HCT116 (cell line): Measurements from ENCODE around the gene OR2H1. TPM values are rescaled to one million over a fixed set of nuclear protein-coding genes. Genes with fewer than 3 reads are reported as not detected.

Experiments used
- ATAC-seq: fragments of 200-7000 bp; cut with Tn5 transposase; 2 replicates; pipeline ENCODE4 v1.9.1; 2020; ENCODE audit warnings: mild to moderate bottlenecking, moderate library complexity
- BruUV-seq: library from RNA; stranded (reverse); fragments of 400-500 nt; replicated peaks from 2 replicates; lab custom pipeline; 2021; lab: Mats Ljungman, UMichigan
- CTCF ChIA-PET: fragments of 300-600 bp; sonication (Branson Sonifier 250); formaldehyde crosslinking; loops from one replicate; lab custom pipeline; 2021; ENCODE audit warnings: antibody characterized with exemption; lab: Charles Lee
- POLR2A ChIA-PET: fragments of 300-600, 350-600 bp; sonication (Branson Sonifier 250); formaldehyde crosslinking; loops from one replicate; lab custom pipeline; 2021; ENCODE audit warnings: antibody characterized with exemption; lab: Charles Lee
- RAD21 ChIA-PET, 2 experiments: fragments of 300-600 bp; sonication (Branson Sonifier 250); formaldehyde crosslinking; loops; one replicate each; lab custom pipeline; 2023; ENCODE audit warnings: low total read pairs in 2 of 2; ENCODE audit not compliant: uncharacterized antibody in 2 of 2, unreplicated experiment in 2 of 2, low non-redundant PET in 1 of 2; lab: Charles Lee
- DNase-seq: peaks from one replicate; pipeline ENCODE4 v3.0.0-alpha.2; 2010; ENCODE audit warnings: low read depth, low spot score
- H2AFZ ChIP-seq: fragments of 200-600 bp; shearing (Covaris generic), sonication (generic); 2 replicates; pipeline ENCODE4 v1.6.1; 2017; ENCODE audit warnings: low read depth, mixed run types, mixed read lengths, antibody characterized with exemption, low read length; ENCODE audit not compliant: poor library complexity, severe bottlenecking
- H3K27ac ChIP-seq: 2 replicates; pipeline ENCODE4 v1.5.1; 2012; ENCODE audit warnings: low read depth, low read length
- H3K27me3 ChIP-seq: fragments of 200-600 bp; sonication (generic); 2 replicates; pipeline ENCODE4 v1.6.1; 2016; ENCODE audit warnings: mixed run types, low read length, mixed read lengths; ENCODE audit not compliant: insufficient read depth
- H3K36me3 ChIP-seq, 2 experiments: fragments of 200-500 bp in 1 of 2; fragments of 200-600 bp in 1 of 2; sonication (Bioruptor generic) in 1 of 2; sonication (generic) in 1 of 2; 2 replicates each; pipeline versions ENCODE4 v1.5.1 to v1.6.1; 2014 to 2016; ENCODE audit warnings: low read length in 2 of 2, inconsistent platforms in 1 of 2, mixed read lengths in 1 of 2, mixed run types in 1 of 2; ENCODE audit not compliant: insufficient read depth in 2 of 2, control insufficient read depth in 1 of 2
- H3K4me1 ChIP-seq, 2 experiments: fragments of 200-600 bp in 1 of 2; sonication (generic) in 1 of 2; 2 replicates each; pipeline versions ENCODE4 v1.5.1 to v1.6.1; 2012 to 2017; ENCODE audit warnings: low read length in 2 of 2, inconsistent platforms in 1 of 2, mild to moderate bottlenecking in 1 of 2, mixed read lengths in 1 of 2, mixed run types in 1 of 2, moderate library complexity in 1 of 2; ENCODE audit not compliant: insufficient read depth in 2 of 2, control insufficient read depth in 1 of 2
- H3K4me2 ChIP-seq: fragments of 200-600 bp; sonication (generic); 2 replicates; pipeline ENCODE4 v1.6.1; 2017; ENCODE audit warnings: mixed run types, low read length, mixed read lengths
- H3K4me3 ChIP-seq, 2 experiments: fragments of 200-600 bp in 1 of 2; sonication (generic) in 1 of 2; replicated peaks in 1 of 2; 2 replicates each; pipeline ENCODE4 v1.5.1; 2011 to 2016; ENCODE audit warnings: low read length in 2 of 2, control low read depth in 1 of 2, low read depth in 1 of 2, mild to moderate bottlenecking in 1 of 2, mixed read lengths in 1 of 2, mixed run types in 1 of 2
- H3K79me2 ChIP-seq: fragments of 200-600 bp; sonication (generic); 2 replicates; pipeline ENCODE4 v1.6.1; 2017; ENCODE audit warnings: mild to moderate bottlenecking, mixed run types, low read length, moderate library complexity, mixed read lengths; ENCODE audit not compliant: insufficient read depth
- H3K9ac ChIP-seq: fragments of 200-600 bp; sonication (generic); 2 replicates; pipeline ENCODE4 v1.6.1; 2016; ENCODE audit warnings: low read length, mixed read lengths
- H3K9me2 ChIP-seq: fragments of 200-600 bp; sonication (generic), shearing (Covaris generic); 2 replicates; pipeline ENCODE4 v1.6.1; 2017; ENCODE audit warnings: mixed run types, mild to moderate bottlenecking, moderate library complexity; ENCODE audit not compliant: insufficient read depth
- H3K9me3 ChIP-seq, 2 experiments: fragments of 200-500 bp in 1 of 2; fragments of 200-600 bp in 1 of 2; sonication (Bioruptor generic) in 1 of 2; sonication (generic) in 1 of 2; 2 replicates each; pipeline ENCODE4 v1.6.1; 2014 to 2017; ENCODE audit warnings: low read length in 2 of 2, mixed read lengths in 2 of 2, inconsistent platforms in 1 of 2, low read depth in 1 of 2, mild to moderate bottlenecking in 1 of 2, mixed run types in 1 of 2, moderate library complexity in 1 of 2; ENCODE audit not compliant: control insufficient read depth in 1 of 2, insufficient read depth in 1 of 2
- H4K20me1 ChIP-seq: fragments of 200-600 bp; sonication (generic), shearing (Covaris generic); 2 replicates; pipeline ENCODE4 v1.6.1; 2017; ENCODE audit warnings: mixed run types, mild to moderate bottlenecking, moderate library complexity; ENCODE audit not compliant: insufficient read depth
- CBX3 ChIP-seq: IDR thresholded peaks from 2 replicates; pipeline ENCODE4 v1.6.1; 2012; ENCODE audit warnings: low read depth
- JUND ChIP-seq: IDR thresholded peaks from 2 replicates; pipeline ENCODE4 v1.6.1; 2012
- POLR2A ChIP-seq: IDR thresholded peaks from 2 replicates; pipeline ENCODE4 v1.7.0; 2011; ENCODE audit warnings: borderline replicate concordance; ENCODE audit not compliant: insufficient read depth, insufficient read length; ENCODE audit errors: extremely low read depth
- POLR2AphosphoS5 ChIP-seq: IDR thresholded peaks from 2 replicates; pipeline ENCODE4 v1.6.1; 2011; ENCODE audit warnings: mild to moderate bottlenecking, low read depth, low read length, moderate library complexity
- RAD21 ChIP-seq: IDR thresholded peaks from 2 replicates; pipeline ENCODE4 v1.6.1; 2012; ENCODE audit warnings: low read depth, mild to moderate bottlenecking
- SIN3A ChIP-seq: IDR thresholded peaks from 2 replicates; pipeline ENCODE4 v1.6.1; 2012; ENCODE audit warnings: low read depth
- SP1 ChIP-seq: IDR thresholded peaks from 2 replicates; pipeline ENCODE4 v1.6.1; 2012; ENCODE audit warnings: low read depth
- SRF ChIP-seq: IDR thresholded peaks from 2 replicates; pipeline ENCODE4 v1.6.1; 2012; ENCODE audit warnings: low read depth
- ZFX ChIP-seq: fragments of 450-650 bp; IDR thresholded peaks from 2 replicates; pipeline ENCODE4 v1.6.1; 2017
- ZNF274 ChIP-seq: fragments of 200-500 bp; sonication (Bioruptor generic); IDR thresholded peaks from 2 replicates; pipeline ENCODE4 v1.6.1; 2014; ENCODE audit warnings: mild to moderate bottlenecking, low read depth, low read length, inconsistent platforms
- intact Hi-C: fragments of 100-400 bp; cut with micrococcal nuclease; formaldehyde crosslinking; loops from 2 replicates; pipeline ENCODE4 v1.10.0; 2022
- total RNA-seq: library from RNA; stranded (reverse); gene quantifications from one replicate; pipeline ENCODE4 v1.2.1, GENCODE V29; 2021; ENCODE audit not compliant: unreplicated experiment
- TF ChIP-seq, protein P1 (sequence below): IDR thresholded peaks from 2 replicates; pipeline ENCODE4 v1.6.1; 2011; ENCODE audit warnings: mild to moderate bottlenecking, low read length, moderate library complexity; ENCODE audit not compliant: insufficient replicate concordance; ENCODE audit errors: extremely low read depth
- TF ChIP-seq, protein P2 (sequence below): IDR thresholded peaks from 2 replicates; pipeline ENCODE4 v1.6.1; 2012
- TF ChIP-seq, protein P3 (sequence below): IDR thresholded peaks from 2 replicates; pipeline ENCODE4 v1.6.1; 2012

The OR2H1 gene
- total RNA-seq, 1 experiment from 2014 or later: not detected

DNA sequence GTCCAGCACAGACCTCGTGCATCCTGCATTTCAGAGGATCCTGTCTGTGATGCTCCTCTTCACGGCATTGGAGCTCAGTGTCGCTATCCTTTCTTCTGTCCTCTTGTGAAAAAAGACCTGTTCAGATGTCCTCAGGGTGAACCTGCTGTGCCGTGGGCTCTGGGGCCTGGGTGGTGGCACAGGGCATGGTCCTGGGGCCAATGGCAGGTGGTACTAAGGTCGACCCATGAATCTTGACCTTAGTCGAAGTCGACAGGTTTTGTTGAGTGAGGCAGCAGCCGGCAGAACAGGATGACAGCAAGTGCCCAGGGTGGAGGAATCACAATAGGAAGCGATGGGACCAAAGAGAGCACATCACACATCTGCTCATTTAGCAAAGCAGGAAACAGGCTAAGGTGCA is 52.8 kb downstream of the OR2H1 start:
- POLR2A ChIA-PET: no interaction called here
- intact Hi-C loops: no loop called here
- Histone ChIP-seq H3K27me3 (no peaks in the 10 kb centered on the region), H3K79me2 (no peaks in the 10 kb centered on the region), H3K9me3 (no peaks in the 10 kb centered on the region), H3K4me3 (no peak overlapping the region), H3K9me2 (no peaks in the 10 kb centered on the region), H4K20me1 (no peaks in the 10 kb centered on the region), H3K36me3 (no peaks in the 10 kb centered on the region), H2AFZ (no peak overlapping the region), H3K4me2 (no peak overlapping the region), H3K9ac (no peak overlapping the region)
- no peak for ATAC-seq
- no TSS peak for BruUV-seq
- RAD21 ChIA-PET: no interaction called here
- CTCF ChIA-PET: no interaction called here
- DNase-seq: no peak
- TF ChIP-seq SRF (no peak), JUND (no peak), POLR2AphosphoS5 (no peak), CBX3 (no peak), ZFX (no peak), SP1 (no peak), RAD21 (no peak), ZNF274 (no peak), SIN3A (no peak), POLR2A (no peak)
- TF ChIP-seq, protein P1, sequence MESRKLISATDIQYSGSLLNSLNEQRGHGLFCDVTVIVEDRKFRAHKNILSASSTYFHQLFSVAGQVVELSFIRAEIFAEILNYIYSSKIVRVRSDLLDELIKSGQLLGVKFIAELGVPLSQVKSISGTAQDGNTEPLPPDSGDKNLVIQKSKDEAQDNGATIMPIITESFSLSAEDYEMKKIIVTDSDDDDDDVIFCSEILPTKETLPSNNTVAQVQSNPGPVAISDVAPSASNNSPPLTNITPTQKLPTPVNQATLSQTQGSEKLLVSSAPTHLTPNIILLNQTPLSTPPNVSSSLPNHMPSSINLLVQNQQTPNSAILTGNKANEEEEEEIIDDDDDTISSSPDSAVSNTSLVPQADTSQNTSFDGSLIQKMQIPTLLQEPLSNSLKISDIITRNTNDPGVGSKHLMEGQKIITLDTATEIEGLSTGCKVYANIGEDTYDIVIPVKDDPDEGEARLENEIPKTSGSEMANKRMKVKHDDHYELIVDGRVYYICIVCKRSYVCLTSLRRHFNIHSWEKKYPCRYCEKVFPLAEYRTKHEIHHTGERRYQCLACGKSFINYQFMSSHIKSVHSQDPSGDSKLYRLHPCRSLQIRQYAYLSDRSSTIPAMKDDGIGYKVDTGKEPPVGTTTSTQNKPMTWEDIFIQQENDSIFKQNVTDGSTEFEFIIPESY: no peak
- TF ChIP-seq, protein P2, sequence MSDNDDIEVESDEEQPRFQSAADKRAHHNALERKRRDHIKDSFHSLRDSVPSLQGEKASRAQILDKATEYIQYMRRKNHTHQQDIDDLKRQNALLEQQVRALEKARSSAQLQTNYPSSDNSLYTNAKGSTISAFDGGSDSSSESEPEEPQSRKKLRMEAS: no peak
- TF ChIP-seq, protein P3, sequence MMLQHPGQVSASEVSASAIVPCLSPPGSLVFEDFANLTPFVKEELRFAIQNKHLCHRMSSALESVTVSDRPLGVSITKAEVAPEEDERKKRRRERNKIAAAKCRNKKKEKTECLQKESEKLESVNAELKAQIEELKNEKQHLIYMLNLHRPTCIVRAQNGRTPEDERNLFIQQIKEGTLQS: no peak
- TF ChIP-seq, all 23 proteins: peak for 0
- Histone ChIP-seq H3K4me1 (no peaks in the 10 kb centered on the region; a peak in 1 of 4 replicates), H3K27ac (no peak overlapping the region)
